Activated T-helper 2 cell treated with anti-CD3 and anti-CD28 coated beads, Interferon-gamma antibody, Interleukin-2, Interleukin-4, amounts not matched to agents 10 μg/mL and 5 μg/mL and 100 μg/mL, durations not matched to agents 14 hours and 24 hours and 36 hours (primary cell): Measurements from ENCODE around the gene DENND1B. TPM values are rescaled to one million over a fixed set of nuclear protein-coding genes. Genes with fewer than 3 reads are reported as not detected.
"Not testable (repeated sequence)": the region's sequence is repeated elsewhere in the genome, so short reads cannot be mapped to it uniquely, and the experiment has no call there.

ENCODE experiments used
- DNase-seq: peaks from one replicate; pipeline ENCODE4 v3.0.0; 2021; ENCODE audit warnings: low spot score
- H3K27ac Mint-ChIP-seq: one replicate; pipeline ENCODE4 v1.8.0; 2021; ENCODE audit warnings: mixed read lengths
- H3K27me3 Mint-ChIP-seq: one replicate; pipeline ENCODE4 v1.8.0; 2021; ENCODE audit warnings: low read depth, mixed read lengths
- H3K36me3 Mint-ChIP-seq: one replicate; pipeline ENCODE4 v1.8.0; 2021; ENCODE audit warnings: low read depth, mixed read lengths
- H3K4me1 Mint-ChIP-seq: one replicate; pipeline ENCODE4 v1.8.0; 2021; ENCODE audit warnings: low read depth, mixed read lengths
- H3K4me3 Mint-ChIP-seq: one replicate; pipeline ENCODE4 v1.8.0; 2021; ENCODE audit warnings: low read depth, mild to moderate bottlenecking, moderate library complexity, mixed read lengths
- H3K9me3 Mint-ChIP-seq: one replicate; pipeline ENCODE4 v1.8.0; 2021; ENCODE audit warnings: mixed read lengths
- intact Hi-C: fragments of 100-400 bp; cut with micrococcal nuclease; formaldehyde crosslinking; loops from one replicate; pipeline ENCODE4 v1.15.1; 2023
- total RNA-seq: library from RNA; stranded (reverse); gene quantifications from 2 replicates; pipeline ENCODE4 v1.2.3, GENCODE V29; 2022

DENND1B gene
- total RNA-seq, 1 donor from 2014 or later: 18.2 TPM

- Mint-ChIP-seq H3K4me1 (no peaks in the 10 kb centered on the region), H3K27ac (no peak overlapping the region), H3K36me3 (no peaks in the 10 kb centered on the region), H3K9me3 (no peaks in the 10 kb centered on the region), H3K27me3 (no peaks in the 10 kb centered on the region), H3K4me3 (no peak overlapping the region)
- no peak for DNase-seq
- intact Hi-C loops: loop anchor here (5.0 to 10.0 kb wide), 2 partner anchors 628 to 940 kb away; partner anchors contain the start of gene NEK7
Observed at GRCh38 chr1:197526736-197527371, 248.4 kb downstream of the DENND1B start.

GRCh38 chr1:197521118-197521739 lies 254.1 kb downstream of the DENND1B start:
- H3K9me3 Mint-ChIP-seq: no peaks in the 10 kb centered on the region

GRCh38 chr1:197519741-197520334 lies 255.4 kb downstream of the DENND1B start:
- no peak overlapping the region for H3K4me3 Mint-ChIP-seq
- no peaks in the 10 kb centered on the region for H3K36me3 Mint-ChIP-seq
- DNase-seq: no peak
- H3K27ac Mint-ChIP-seq: no peak overlapping the region
- H3K27me3 Mint-ChIP-seq: no peaks in the 10 kb centered on the region
- no peaks in the 10 kb centered on the region for H3K9me3 Mint-ChIP-seq
- H3K4me1 Mint-ChIP-seq: peaks cover 5% of the 10 kb centered on the region
- intact Hi-C loops: loop anchor here (2.0 to 10.0 kb wide), 3 partner anchors 349 to 635 kb away; partner anchors contain the start of gene NEK7

More at GRCh38 chr1:197521118-197521739, 254.1 kb downstream of the DENND1B start:
- intact Hi-C loops: loop anchor here (2.0 to 10.0 kb wide), 3 partner anchors 348 to 634 kb away; partner anchors contain the start of gene NEK7
- Mint-ChIP-seq H3K36me3 (no peaks in the 10 kb centered on the region), H3K4me3 (no peak overlapping the region), H3K4me1 (peaks cover 5% of the 10 kb centered on the region), H3K27ac (no peak overlapping the region), H3K27me3 (no peaks in the 10 kb centered on the region)
- no peak for DNase-seq

- Mint-ChIP-seq H3K27me3 (no peaks in the 10 kb centered on the region), H3K4me3 (no peak overlapping the region), H3K36me3 (peaks cover 21% of the 10 kb centered on the region), H3K27ac (no peak overlapping the region), H3K9me3 (no peaks in the 10 kb centered on the region), H3K4me1 (no peaks in the 10 kb centered on the region)
- DNase-seq: no peak
- intact Hi-C loops: no loop called here
Observed at GRCh38 chr1:197515421-197515820, 259.9 kb downstream of the DENND1B start.

GRCh38 chr1:197510691-197511378 lies 264.4 kb downstream of the DENND1B start:
- Mint-ChIP-seq H3K27ac (no peak overlapping the region), H3K27me3 (no peaks in the 10 kb centered on the region), H3K9me3 (no peaks in the 10 kb centered on the region), H3K36me3 (peaks cover 27% of the 10 kb centered on the region), H3K4me1 (no peaks in the 10 kb centered on the region), H3K4me3 (no peak overlapping the region)
- DNase-seq: no peak
- intact Hi-C loops: no loop called here

GRCh38 chr1:197496722-197497121 lies 278.6 kb downstream of the DENND1B start:
- Mint-ChIP-seq H3K36me3 (no peaks in the 10 kb centered on the region), H3K27ac (no peak overlapping the region), H3K4me3 (no peak overlapping the region), H3K27me3 (peaks cover 37% of the 10 kb centered on the region), H3K9me3 (no peaks in the 10 kb centered on the region), H3K4me1 (no peaks in the 10 kb centered on the region)
- intact Hi-C loops: no loop called here
- no peak for DNase-seq

- DNase-seq, H3K4me1 Mint-ChIP-seq, intact Hi-C loops, H3K27ac Mint-ChIP-seq, H3K9me3 Mint-ChIP-seq, H3K36me3 Mint-ChIP-seq, H3K4me3 Mint-ChIP-seq: not testable (repeated sequence)
- peaks cover 43% of the 10 kb centered on the region for H3K27me3 Mint-ChIP-seq
Observed at GRCh38 chr1:197491505-197491904, 283.8 kb downstream of the DENND1B start.

- H3K27ac Mint-ChIP-seq: no peak overlapping the region
- H3K36me3 Mint-ChIP-seq: no peaks in the 10 kb centered on the region
- intact Hi-C loops: no loop called here
- peaks cover 23% of the 10 kb centered on the region for H3K27me3 Mint-ChIP-seq
- peaks cover 2% of the 10 kb centered on the region for H3K4me1 Mint-ChIP-seq
- H3K4me3 Mint-ChIP-seq: no peak overlapping the region
- no peaks in the 10 kb centered on the region for H3K9me3 Mint-ChIP-seq
- no peak for DNase-seq
Observed at GRCh38 chr1:197486946-197487345, 288.3 kb downstream of the DENND1B start.

- Mint-ChIP-seq H3K4me3 (no peak overlapping the region), H3K4me1 (peaks cover 8% of the 10 kb centered on the region)
- intact Hi-C loops: no loop called here
Observed at GRCh38 chr1:197485790-197486189, 289.5 kb downstream of the DENND1B start.

GRCh38 chr1:197481101-197481500 lies 294.2 kb downstream of the DENND1B start:
- Mint-ChIP-seq H3K36me3 (no peaks in the 10 kb centered on the region), H3K27ac (no peak overlapping the region), H3K4me1 (peaks cover 8% of the 10 kb centered on the region), H3K9me3 (no peaks in the 10 kb centered on the region), H3K27me3 (peaks cover 13% of the 10 kb centered on the region), H3K4me3 (no peak overlapping the region)
- intact Hi-C loops: no loop called here
- DNase-seq: peak; percentile 11

More at GRCh38 chr1:197485790-197486189, 289.5 kb downstream of the DENND1B start:
- H3K36me3 Mint-ChIP-seq: no peaks in the 10 kb centered on the region
- no peak for DNase-seq
- H3K27me3 Mint-ChIP-seq: peaks cover 18% of the 10 kb centered on the region
- no peak overlapping the region for H3K27ac Mint-ChIP-seq
- H3K9me3 Mint-ChIP-seq: no peaks in the 10 kb centered on the region

- H3K27me3 Mint-ChIP-seq: peaks cover 16% of the 10 kb centered on the region
- H3K9me3 Mint-ChIP-seq: no peaks in the 10 kb centered on the region
- DNase-seq: no peak
- intact Hi-C loops: no loop called here
- H3K36me3 Mint-ChIP-seq: no peaks in the 10 kb centered on the region
- H3K4me3 Mint-ChIP-seq: no peak overlapping the region
- H3K4me1 Mint-ChIP-seq: peaks cover 8% of the 10 kb centered on the region
- no peak overlapping the region for H3K27ac Mint-ChIP-seq
Observed at GRCh38 chr1:197480446-197480845, 294.8 kb downstream of the DENND1B start.

- peaks cover 1% of the 10 kb centered on the region for H3K4me1 Mint-ChIP-seq
Observed at GRCh38 chr1:197472141-197472540, 303.1 kb downstream of the DENND1B start.

More at GRCh38 chr1:197472141-197472540, 303.1 kb downstream of the DENND1B start:
- intact Hi-C loops: no loop called here
- no peak for DNase-seq
- H3K9me3 Mint-ChIP-seq: no peaks in the 10 kb centered on the region
- no peak overlapping the region for H3K4me3 Mint-ChIP-seq
- H3K27me3 Mint-ChIP-seq: peaks cover 13% of the 10 kb centered on the region
- no peaks in the 10 kb centered on the region for H3K36me3 Mint-ChIP-seq
- no peak overlapping the region for H3K27ac Mint-ChIP-seq
